Naive thymus-derived CD4-positive, alpha-beta T cell (primary cell): ENCODE measurements around the gene ZNF414. TPM values are rescaled to one million over a fixed set of nuclear protein-coding genes. Genes with fewer than 3 reads are reported as not detected.
A peak's percentile ranks its signal among the peaks of the same experiment; 100 is the strongest.

Source experiments
- ATAC-seq: fragments of 150-1000 bp; cut with Tn5 transposase; 2 replicates; pipeline ENCODE4 v1.10.0; 2021; ENCODE audit warnings: mild to moderate bottlenecking, moderate library complexity
- CTCF ChIA-PET: fragments of 350-600 bp; sonication (Branson Sonifier 250); formaldehyde crosslinking; loops from one replicate; lab custom pipeline; 2021; ENCODE audit warnings: antibody characterized with exemption; lab: Charles Lee
- POLR2A ChIA-PET: fragments of 350-600 bp; sonication (Branson Sonifier 250); formaldehyde crosslinking; loops from one replicate; lab custom pipeline; 2021; ENCODE audit warnings: antibody characterized with exemption, inconsistent platforms; lab: Charles Lee
- DNase-seq, 9 donors: peaks; one replicate each; pipeline versions ENCODE4 v3.0.0 to v3.0.0-alpha.2; 2020 to 2022; ENCODE audit warnings: mixed read lengths in 1 of 9
- H3K27ac ChIP-seq: one replicate; pipeline ENCODE4 v1.7.0; 2013; ENCODE audit warnings: mild to moderate bottlenecking, low read depth, low read length, moderate library complexity
- H3K27me3 ChIP-seq, 2 donors: one replicate each; pipeline ENCODE4 v1.7.0; 2013; ENCODE audit warnings: low read length in 2 of 2, mild to moderate bottlenecking in 2 of 2, moderate library complexity in 2 of 2; ENCODE audit not compliant: control insufficient read depth in 2 of 2, insufficient read depth in 2 of 2
- H3K36me3 ChIP-seq, 3 experiments: 1 replicate in 2 of 3; 2 replicates in 1 of 3; pipeline ENCODE4 v1.7.0; 2013; ENCODE audit warnings: low read length in 3 of 3, mild to moderate bottlenecking in 3 of 3, moderate library complexity in 1 of 3; ENCODE audit not compliant: insufficient read depth in 3 of 3, control insufficient read depth in 2 of 3
- H3K4me1 ChIP-seq, 2 donors: one replicate each; pipeline ENCODE4 v1.7.0; 2013; ENCODE audit warnings: low read length in 2 of 2, mild to moderate bottlenecking in 2 of 2, moderate library complexity in 1 of 2; ENCODE audit not compliant: control insufficient read depth in 2 of 2, insufficient read depth in 2 of 2
- H3K4me3 ChIP-seq: 2 replicates; pipeline ENCODE4 v1.7.0; 2013; ENCODE audit warnings: mild to moderate bottlenecking, low read length
- H3K9me3 ChIP-seq, 3 experiments: 1 replicate in 2 of 3; 2 replicates in 1 of 3; pipeline ENCODE4 v1.7.0; 2013; ENCODE audit warnings: low read length in 3 of 3; ENCODE audit not compliant: control insufficient read depth in 2 of 3
- H3K27ac Mint-ChIP-seq, 9 donors: one replicate each; pipeline ENCODE4 v1.8.0; 2020 to 2022; ENCODE audit warnings: mixed read lengths in 9 of 9, mild to moderate bottlenecking in 8 of 9, moderate library complexity in 5 of 9, inconsistent platforms in 2 of 9
- H3K27me3 Mint-ChIP-seq, 5 donors: one replicate each; pipeline ENCODE4 v1.8.0; 2021 to 2022; ENCODE audit warnings: mixed read lengths in 5 of 5, mild to moderate bottlenecking in 1 of 5
- H3K36me3 Mint-ChIP-seq, 5 donors: one replicate each; pipeline ENCODE4 v1.8.0; 2020 to 2022; ENCODE audit warnings: mixed read lengths in 5 of 5, mild to moderate bottlenecking in 3 of 5, inconsistent platforms in 1 of 5
- H3K4me1 Mint-ChIP-seq, 7 donors: one replicate each; pipeline ENCODE4 v1.8.0; 2020 to 2022; ENCODE audit warnings: mixed read lengths in 7 of 7, mild to moderate bottlenecking in 3 of 7, inconsistent platforms in 1 of 7
- H3K4me3 Mint-ChIP-seq, 10 donors: one replicate each; pipeline ENCODE4 v1.8.0; 2020 to 2022; ENCODE audit warnings: mild to moderate bottlenecking in 10 of 10, mixed read lengths in 10 of 10, moderate library complexity in 6 of 10, inconsistent platforms in 2 of 10
- H3K9me3 Mint-ChIP-seq, 11 donors: one replicate each; pipeline ENCODE4 v1.8.0; 2020 to 2022; ENCODE audit warnings: mixed read lengths in 11 of 11, mild to moderate bottlenecking in 4 of 11, inconsistent platforms in 1 of 11, moderate library complexity in 1 of 11
- intact Hi-C, 2 donors: fragments of 100-400 bp; cut with micrococcal nuclease; formaldehyde crosslinking; loops; one replicate each; pipeline ENCODE4 v1.15.1; 2023
- polyA plus RNA-seq, 2 donors: library from polyadenylated mRNA; unstranded; fragments of 300-500 nt; fragmentation: Illumina TruSeq; gene quantifications; one replicate each; pipeline ENCODE4 v1.2.3, GENCODE V29; 2021
- total RNA-seq, 6 experiments: library from RNA in 5 of 6; stranded (reverse) in 5 of 6; gene quantifications; 1 replicate in 5 of 6; 2 replicates in 1 of 6; pipeline ENCODE4 v1.2.3 and lab custom pipeline; 2021 to 2026

The ZNF414 gene
- total and polyA plus RNA-seq, 7 experiments from 2014 or later = 20.2 to 69.2 (median 51.1) TPM

- H3K36me3 ChIP-seq = peaks cover 0 to 38% (median 0%) of the 10 kb centered on the region in 3 experiments
- no peak overlapping the region for H3K4me3 ChIP-seq
- H3K27me3 ChIP-seq = no peaks in the 10 kb centered on the region
- no peaks in the 10 kb centered on the region for H3K9me3 ChIP-seq
- POLR2A ChIA-PET = interaction anchor here (0.6 kb wide), 1 partner anchor 9 kb away, joined by 4 read pairs; no protein-coding TSS in a partner anchor
- H3K36me3 Mint-ChIP-seq = peaks cover 0 to 44% (median 0%) of the 10 kb centered on the region in 5 donors
- intact Hi-C loops = no loop called here
- no peaks in the 10 kb centered on the region for H3K27me3 Mint-ChIP-seq
- DNase-seq (no peak), ATAC-seq (no peak)
- no peak overlapping the region for H3K27ac ChIP-seq
- peak overlapping the region in 1 of 10 donors; percentile 47 for H3K4me3 Mint-ChIP-seq
- peaks cover 9 to 26% (median 23%) of the 10 kb centered on the region in 7 donors for H3K4me1 Mint-ChIP-seq
- H3K4me1 ChIP-seq = peaks cover 0 to 11% of the 10 kb centered on the region in 2 donors
- CTCF ChIA-PET = interaction anchor here (1.4 to 6.5 kb wide), 2 partner anchors 11 to 52 kb away, joined by 3 to 35 read pairs; partner anchors contain the start of gene MYO1F
- H3K27ac Mint-ChIP-seq = peak overlapping the region in 6 of 9 donors; percentile 19 to 77 (median 58)
- no peaks in the 10 kb centered on the region for H3K9me3 Mint-ChIP-seq
Measured at GRCh38 chr19:8526345-8527091, 12.6 kb upstream of the ZNF414 start.

- Mint-ChIP-seq H3K4me1 (peaks cover 9 to 32% (median 25%) of the 10 kb centered on the region in 7 donors), H3K9me3 (no peaks in the 10 kb centered on the region), H3K4me3 (no peak overlapping the region), H3K27ac (no peak overlapping the region), H3K36me3 (peaks cover 0 to 50% (median 0%) of the 10 kb centered on the region in 5 donors), H3K27me3 (no peaks in the 10 kb centered on the region)
- intact Hi-C loops = no loop called here
- no peak overlapping the region for H3K4me3 ChIP-seq
- no peaks in the 10 kb centered on the region for H3K9me3 ChIP-seq
- no peaks in the 10 kb centered on the region for H3K27me3 ChIP-seq
- peaks cover 0 to 38% (median 0%) of the 10 kb centered on the region in 3 experiments for H3K36me3 ChIP-seq
- DNase-seq (no peak), ATAC-seq (no peak)
- POLR2A ChIA-PET = interaction anchor here (0.8 to 13.9 kb wide), 4 partner anchors 9 to 47 kb away, joined by 5 to 566 read pairs (median 18); partner anchors contain the start of genes MYO1F and ZNF414
- H3K27ac ChIP-seq = no peak overlapping the region
- H3K4me1 ChIP-seq = peaks cover 0 to 11% of the 10 kb centered on the region in 2 donors
- CTCF ChIA-PET = interaction anchor here (6.5 kb wide), 1 partner anchor 54 kb away, joined by 35 read pairs; the partner anchor contains the start of gene MYO1F
Measured at GRCh38 chr19:8525401-8525684, 11.4 kb upstream of the ZNF414 start.

- no peaks in the 10 kb centered on the region for H3K27me3 ChIP-seq
- ChIA-PET CTCF (interaction anchor here (2.6 to 8.3 kb wide), 2 partner anchors 51 to 60 kb away, joined by 14 to 147 read pairs; partner anchors contain the start of gene MYO1F), POLR2A (interaction anchor here (0.6 to 13.9 kb wide), 9 partner anchors 8 to 92 kb away, joined by 3 to 566 read pairs (median 4); partner anchors contain the start of gene MYO1F)
- H3K4me3 ChIP-seq = no peak overlapping the region
- peaks cover 39 to 58% of the 10 kb centered on the region in 2 donors for H3K4me1 ChIP-seq
- Mint-ChIP-seq H3K36me3 (peaks cover 0 to 31% (median 0%) of the 10 kb centered on the region in 5 donors), H3K4me3 (peak overlapping the region in 4 of 10 donors; percentile 9 to 86 (median 21)), H3K9me3 (peaks cover 0 to 2% (median 0%) of the 10 kb centered on the region in 11 donors), H3K4me1 (peaks cover 26 to 63% (median 42%) of the 10 kb centered on the region in 7 donors), H3K27me3 (no peaks in the 10 kb centered on the region), H3K27ac (peak overlapping the region in 8 of 9 donors; percentile 76 to 100 (median 89))
- ATAC-seq (no peak), DNase-seq (no peak)
- peaks cover 0 to 2% (median 0%) of the 10 kb centered on the region in 3 experiments for H3K36me3 ChIP-seq
- H3K9me3 ChIP-seq = no peaks in the 10 kb centered on the region
- intact Hi-C loops = loop anchor here (5.0 to 10.0 kb wide), 2 partner anchors 42 to 1585 kb away; partner anchors contain the start of genes ANGPTL6 (in 1 of the 2) and PPAN (in 1 of the 2)
- H3K27ac ChIP-seq = peak overlapping the region; percentile 61
Measured at GRCh38 chr19:8519388-8519787, 5.4 kb upstream of the ZNF414 start.

- H3K4me1 ChIP-seq = peaks cover 42 to 61% of the 10 kb centered on the region in 2 donors
Measured at GRCh38 chr19:8518536-8518935, 4.6 kb upstream of the ZNF414 start.

GRCh38 chr19:8517551-8518442 is 3.8 kb upstream of the ZNF414 start:
- Mint-ChIP-seq H3K9me3 (peaks cover 0 to 2% (median 0%) of the 10 kb centered on the region in 11 donors), H3K36me3 (peaks cover 0 to 35% (median 0%) of the 10 kb centered on the region in 5 donors), H3K4me3 (peak overlapping the region; percentile 66 to 89 (median 82)), H3K27ac (peak overlapping the region; percentile 91 to 100 (median 99)), H3K27me3 (no peaks in the 10 kb centered on the region), H3K4me1 (peaks cover 32 to 77% (median 50%) of the 10 kb centered on the region in 7 donors)
- ChIA-PET CTCF (interaction anchor here (0.5 to 8.3 kb wide), 6 partner anchors 9 to 61 kb away, joined by 3 to 147 read pairs (median 4); partner anchors contain the start of gene MYO1F), POLR2A (interaction anchor here (0.6 to 13.9 kb wide), 8 partner anchors 9 to 69 kb away, joined by 3 to 566 read pairs (median 4); partner anchors contain the start of genes MYO1F and PRAM1)
- H3K27ac ChIP-seq = peak overlapping the region; percentile 61
- peaks cover 49 to 68% of the 10 kb centered on the region in 2 donors for H3K4me1 ChIP-seq
- intact Hi-C loops = loop anchor here (1.0 to 10.0 kb wide), 6 partner anchors 11 to 1587 kb away; partner anchors contain the start of genes ANGPTL6 (in 1 of the 2) and PPAN (in 1 of the 2)
- H3K9me3 ChIP-seq = no peaks in the 10 kb centered on the region
- peak in 8 of 9 donors; percentile 47 to 76 (median 68) for DNase-seq
- no peaks in the 10 kb centered on the region for H3K27me3 ChIP-seq
- ATAC-seq = peak; percentile 38
- peak overlapping the region; percentile 43 for H3K4me3 ChIP-seq
- H3K36me3 ChIP-seq = no peaks in the 10 kb centered on the region

More at GRCh38 chr19:8518536-8518935, 4.6 kb upstream of the ZNF414 start:
- Mint-ChIP-seq H3K9me3 (peaks cover 0 to 2% (median 0%) of the 10 kb centered on the region in 11 donors), H3K4me3 (peak overlapping the region; percentile 58 to 89 (median 76)), H3K27ac (peak overlapping the region; percentile 91 to 100 (median 99)), H3K27me3 (no peaks in the 10 kb centered on the region), H3K4me1 (peaks cover 27 to 72% (median 47%) of the 10 kb centered on the region in 7 donors), H3K36me3 (peaks cover 0 to 33% (median 0%) of the 10 kb centered on the region in 5 donors)
- ChIA-PET POLR2A (interaction anchor here (0.6 to 13.9 kb wide), 12 partner anchors 9 to 93 kb away, joined by 3 to 566 read pairs (median 4); partner anchors contain the start of genes MYO1F and PRAM1), CTCF (interaction anchor here (0.6 to 8.3 kb wide), 3 partner anchors 31 to 60 kb away, joined by 3 to 147 read pairs (median 14); partner anchors contain the start of gene MYO1F)
- ATAC-seq (no peak), DNase-seq (peak in 1 of 9 donors; percentile 38)
- Histone ChIP-seq H3K4me3 (no peak overlapping the region), H3K36me3 (no peaks in the 10 kb centered on the region), H3K27ac (peak overlapping the region; percentile 61), H3K9me3 (no peaks in the 10 kb centered on the region), H3K27me3 (no peaks in the 10 kb centered on the region)
- intact Hi-C loops = loop anchor here (5.0 to 10.0 kb wide), 2 partner anchors 41 to 1586 kb away; partner anchors contain the start of genes ANGPTL6 (in 1 of the 2) and PPAN (in 1 of the 2)
